K562 (cell line): ENCODE data around the gene DEDD.

ENCODE experiments used
- KHSRP ChIP-seq: fragments of 450-650 bp; IDR thresholded peaks from 2 replicates; pipeline ENCODE4 v1.6.1; 2017
- POLR2A ChIP-seq: fragments of 450-650 bp; conservative IDR thresholded peaks from 2 replicates; pipeline ENCODE4 v1.6.1; 2016
- TARDBP ChIP-seq: fragments of 450-650 bp; IDR thresholded peaks from 2 replicates; pipeline ENCODE4 v1.6.1; 2016
- ZNF282 ChIP-seq: sonication (generic); formaldehyde crosslinking; IDR thresholded peaks from 2 replicates; pipeline ENCODE4 v1.8.1; 2023; ENCODE audit warnings: missing genetic modification reagents
- TF ChIP-seq, protein P1 (sequence below): fragments of 200-600 bp; sonication (generic); IDR thresholded peaks from one replicate; pipeline ENCODE4 v1.6.1; 2012; ENCODE audit warnings: mild to moderate bottlenecking, low read depth, low read length, inconsistent platforms
- TF ChIP-seq, protein P2 (sequence below), 2 experiments: fragments of 450-650 bp; formaldehyde crosslinking in 1 of 2; IDR thresholded peaks; 2 replicates each; pipeline versions ENCODE4 v1.4.0 to v1.6.1; 2014 to 2020; ENCODE audit warnings: mild to moderate bottlenecking in 2 of 2, borderline replicate concordance in 1 of 2, low read depth in 1 of 2

DNA sequence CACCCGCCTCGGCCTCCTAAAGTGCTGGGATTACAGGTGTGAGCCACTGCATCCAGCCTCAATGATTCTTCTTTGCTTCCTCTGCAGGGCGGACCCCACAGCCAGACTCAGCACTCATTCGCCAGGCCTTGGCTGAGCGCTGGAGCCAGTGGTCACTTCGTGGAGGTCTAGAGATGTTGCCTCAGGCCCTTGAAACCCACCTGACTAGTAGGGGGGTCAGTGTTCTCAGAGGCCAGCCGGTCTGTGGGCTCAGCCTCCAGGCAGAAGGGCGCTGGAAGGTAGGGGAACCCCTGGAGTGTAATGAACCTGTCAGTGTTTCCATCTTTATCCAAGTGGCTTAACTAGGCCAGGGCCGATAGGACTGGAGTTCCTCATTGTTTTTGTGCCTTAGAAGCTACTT, 36.4 kb upstream of the DEDD start:
- TF ChIP-seq, protein P1, sequence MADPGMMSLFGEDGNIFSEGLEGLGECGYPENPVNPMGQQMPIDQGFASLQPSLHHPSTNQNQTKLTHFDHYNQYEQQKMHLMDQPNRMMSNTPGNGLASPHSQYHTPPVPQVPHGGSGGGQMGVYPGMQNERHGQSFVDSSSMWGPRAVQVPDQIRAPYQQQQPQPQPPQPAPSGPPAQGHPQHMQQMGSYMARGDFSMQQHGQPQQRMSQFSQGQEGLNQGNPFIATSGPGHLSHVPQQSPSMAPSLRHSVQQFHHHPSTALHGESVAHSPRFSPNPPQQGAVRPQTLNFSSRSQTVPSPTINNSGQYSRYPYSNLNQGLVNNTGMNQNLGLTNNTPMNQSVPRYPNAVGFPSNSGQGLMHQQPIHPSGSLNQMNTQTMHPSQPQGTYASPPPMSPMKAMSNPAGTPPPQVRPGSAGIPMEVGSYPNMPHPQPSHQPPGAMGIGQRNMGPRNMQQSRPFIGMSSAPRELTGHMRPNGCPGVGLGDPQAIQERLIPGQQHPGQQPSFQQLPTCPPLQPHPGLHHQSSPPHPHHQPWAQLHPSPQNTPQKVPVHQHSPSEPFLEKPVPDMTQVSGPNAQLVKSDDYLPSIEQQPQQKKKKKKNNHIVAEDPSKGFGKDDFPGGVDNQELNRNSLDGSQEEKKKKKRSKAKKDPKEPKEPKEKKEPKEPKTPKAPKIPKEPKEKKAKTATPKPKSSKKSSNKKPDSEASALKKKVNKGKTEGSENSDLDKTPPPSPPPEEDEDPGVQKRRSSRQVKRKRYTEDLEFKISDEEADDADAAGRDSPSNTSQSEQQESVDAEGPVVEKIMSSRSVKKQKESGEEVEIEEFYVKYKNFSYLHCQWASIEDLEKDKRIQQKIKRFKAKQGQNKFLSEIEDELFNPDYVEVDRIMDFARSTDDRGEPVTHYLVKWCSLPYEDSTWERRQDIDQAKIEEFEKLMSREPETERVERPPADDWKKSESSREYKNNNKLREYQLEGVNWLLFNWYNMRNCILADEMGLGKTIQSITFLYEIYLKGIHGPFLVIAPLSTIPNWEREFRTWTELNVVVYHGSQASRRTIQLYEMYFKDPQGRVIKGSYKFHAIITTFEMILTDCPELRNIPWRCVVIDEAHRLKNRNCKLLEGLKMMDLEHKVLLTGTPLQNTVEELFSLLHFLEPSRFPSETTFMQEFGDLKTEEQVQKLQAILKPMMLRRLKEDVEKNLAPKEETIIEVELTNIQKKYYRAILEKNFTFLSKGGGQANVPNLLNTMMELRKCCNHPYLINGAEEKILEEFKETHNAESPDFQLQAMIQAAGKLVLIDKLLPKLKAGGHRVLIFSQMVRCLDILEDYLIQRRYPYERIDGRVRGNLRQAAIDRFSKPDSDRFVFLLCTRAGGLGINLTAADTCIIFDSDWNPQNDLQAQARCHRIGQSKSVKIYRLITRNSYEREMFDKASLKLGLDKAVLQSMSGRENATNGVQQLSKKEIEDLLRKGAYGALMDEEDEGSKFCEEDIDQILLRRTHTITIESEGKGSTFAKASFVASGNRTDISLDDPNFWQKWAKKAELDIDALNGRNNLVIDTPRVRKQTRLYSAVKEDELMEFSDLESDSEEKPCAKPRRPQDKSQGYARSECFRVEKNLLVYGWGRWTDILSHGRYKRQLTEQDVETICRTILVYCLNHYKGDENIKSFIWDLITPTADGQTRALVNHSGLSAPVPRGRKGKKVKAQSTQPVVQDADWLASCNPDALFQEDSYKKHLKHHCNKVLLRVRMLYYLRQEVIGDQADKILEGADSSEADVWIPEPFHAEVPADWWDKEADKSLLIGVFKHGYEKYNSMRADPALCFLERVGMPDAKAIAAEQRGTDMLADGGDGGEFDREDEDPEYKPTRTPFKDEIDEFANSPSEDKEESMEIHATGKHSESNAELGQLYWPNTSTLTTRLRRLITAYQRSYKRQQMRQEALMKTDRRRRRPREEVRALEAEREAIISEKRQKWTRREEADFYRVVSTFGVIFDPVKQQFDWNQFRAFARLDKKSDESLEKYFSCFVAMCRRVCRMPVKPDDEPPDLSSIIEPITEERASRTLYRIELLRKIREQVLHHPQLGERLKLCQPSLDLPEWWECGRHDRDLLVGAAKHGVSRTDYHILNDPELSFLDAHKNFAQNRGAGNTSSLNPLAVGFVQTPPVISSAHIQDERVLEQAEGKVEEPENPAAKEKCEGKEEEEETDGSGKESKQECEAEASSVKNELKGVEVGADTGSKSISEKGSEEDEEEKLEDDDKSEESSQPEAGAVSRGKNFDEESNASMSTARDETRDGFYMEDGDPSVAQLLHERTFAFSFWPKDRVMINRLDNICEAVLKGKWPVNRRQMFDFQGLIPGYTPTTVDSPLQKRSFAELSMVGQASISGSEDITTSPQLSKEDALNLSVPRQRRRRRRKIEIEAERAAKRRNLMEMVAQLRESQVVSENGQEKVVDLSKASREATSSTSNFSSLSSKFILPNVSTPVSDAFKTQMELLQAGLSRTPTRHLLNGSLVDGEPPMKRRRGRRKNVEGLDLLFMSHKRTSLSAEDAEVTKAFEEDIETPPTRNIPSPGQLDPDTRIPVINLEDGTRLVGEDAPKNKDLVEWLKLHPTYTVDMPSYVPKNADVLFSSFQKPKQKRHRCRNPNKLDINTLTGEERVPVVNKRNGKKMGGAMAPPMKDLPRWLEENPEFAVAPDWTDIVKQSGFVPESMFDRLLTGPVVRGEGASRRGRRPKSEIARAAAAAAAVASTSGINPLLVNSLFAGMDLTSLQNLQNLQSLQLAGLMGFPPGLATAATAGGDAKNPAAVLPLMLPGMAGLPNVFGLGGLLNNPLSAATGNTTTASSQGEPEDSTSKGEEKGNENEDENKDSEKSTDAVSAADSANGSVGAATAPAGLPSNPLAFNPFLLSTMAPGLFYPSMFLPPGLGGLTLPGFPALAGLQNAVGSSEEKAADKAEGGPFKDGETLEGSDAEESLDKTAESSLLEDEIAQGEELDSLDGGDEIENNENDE = no peak
- TF ChIP-seq TARDBP (no peak), KHSRP (no peak), ZNF282 (CRISPR knock-in tag) (no peak), POLR2A (no peak)
- TF ChIP-seq, protein P2, sequence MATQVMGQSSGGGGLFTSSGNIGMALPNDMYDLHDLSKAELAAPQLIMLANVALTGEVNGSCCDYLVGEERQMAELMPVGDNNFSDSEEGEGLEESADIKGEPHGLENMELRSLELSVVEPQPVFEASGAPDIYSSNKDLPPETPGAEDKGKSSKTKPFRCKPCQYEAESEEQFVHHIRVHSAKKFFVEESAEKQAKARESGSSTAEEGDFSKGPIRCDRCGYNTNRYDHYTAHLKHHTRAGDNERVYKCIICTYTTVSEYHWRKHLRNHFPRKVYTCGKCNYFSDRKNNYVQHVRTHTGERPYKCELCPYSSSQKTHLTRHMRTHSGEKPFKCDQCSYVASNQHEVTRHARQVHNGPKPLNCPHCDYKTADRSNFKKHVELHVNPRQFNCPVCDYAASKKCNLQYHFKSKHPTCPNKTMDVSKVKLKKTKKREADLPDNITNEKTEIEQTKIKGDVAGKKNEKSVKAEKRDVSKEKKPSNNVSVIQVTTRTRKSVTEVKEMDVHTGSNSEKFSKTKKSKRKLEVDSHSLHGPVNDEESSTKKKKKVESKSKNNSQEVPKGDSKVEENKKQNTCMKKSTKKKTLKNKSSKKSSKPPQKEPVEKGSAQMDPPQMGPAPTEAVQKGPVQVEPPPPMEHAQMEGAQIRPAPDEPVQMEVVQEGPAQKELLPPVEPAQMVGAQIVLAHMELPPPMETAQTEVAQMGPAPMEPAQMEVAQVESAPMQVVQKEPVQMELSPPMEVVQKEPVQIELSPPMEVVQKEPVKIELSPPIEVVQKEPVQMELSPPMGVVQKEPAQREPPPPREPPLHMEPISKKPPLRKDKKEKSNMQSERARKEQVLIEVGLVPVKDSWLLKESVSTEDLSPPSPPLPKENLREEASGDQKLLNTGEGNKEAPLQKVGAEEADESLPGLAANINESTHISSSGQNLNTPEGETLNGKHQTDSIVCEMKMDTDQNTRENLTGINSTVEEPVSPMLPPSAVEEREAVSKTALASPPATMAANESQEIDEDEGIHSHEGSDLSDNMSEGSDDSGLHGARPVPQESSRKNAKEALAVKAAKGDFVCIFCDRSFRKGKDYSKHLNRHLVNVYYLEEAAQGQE (IDR thresholded peaks at IDR 0.05; ENCODE audit: borderline replicate concordance) = no peak
- TF ChIP-seq, protein P2 (CRISPR knock-in tag; IDR thresholded peaks at IDR 0.05; ENCODE audit: low read depth) = no peak
